HepG2 (cell line): ENCODE data around the gene LIPC. TPM values are rescaled to one million over a fixed set of nuclear protein-coding genes. Genes with fewer than 3 reads are reported as not detected.

Experiments used
- ATAC-seq: fragments of 200-7000 bp; cut with Tn5 transposase; 3 replicates; pipeline ENCODE4 v1.9.1; 2020; ENCODE audit warnings: mild to moderate bottlenecking, moderate library complexity
- BruUV-seq: library from RNA; stranded (reverse); fragments of 400-500 nt; replicated peaks from 2 replicates; lab custom pipeline; 2021; lab: Mats Ljungman, UMichigan
- CTCF ChIA-PET: fragments of 300-600 bp; formaldehyde crosslinking; extraction: SDS; loops from one replicate; lab custom pipeline; 2021; ENCODE audit warnings: low total read pairs, inconsistent platforms, low intra/inter-chr PET ratio; lab: Yijun Ruan, JAX
- POLR2A ChIA-PET: fragments of 350-600 bp; sonication (Branson Sonifier 250); formaldehyde crosslinking; loops from one replicate; lab custom pipeline; 2020; ENCODE audit warnings: antibody characterized with exemption, inconsistent platforms; lab: Yijun Ruan, JAX
- DNase-seq: peaks from one replicate; pipeline ENCODE4 v3.0.0-alpha.2; 2015; ENCODE audit warnings: low spot score
- FAIRE-seq: peaks from 3 replicates; lab custom pipeline; 2011; peaks lifted over from hg19 to GRCh38; lab: Jason Lieb, UNC
- H2AFZ ChIP-seq: one replicate; pipeline ENCODE4 v1.6.1; 2011; ENCODE audit warnings: low read length, inconsistent platforms
- H3K27ac ChIP-seq: fragments of 300-600 bp; 3 replicates; pipeline ENCODE4 v1.8.0; 2011; ENCODE audit warnings: mixed run types, mild to moderate bottlenecking, mixed read lengths, low read length, inconsistent platforms; ENCODE audit not compliant: insufficient read depth; ENCODE audit errors: extremely low read length
- H3K27me3 ChIP-seq, 2 experiments: fragments of 200-600 bp in 1 of 2; 2 replicates in 1 of 2; 3 replicates in 1 of 2; pipeline versions ENCODE4 v1.6.0 to v1.8.0; 2011; ENCODE audit warnings: low read length in 2 of 2, mild to moderate bottlenecking in 2 of 2, moderate library complexity in 2 of 2, inconsistent platforms in 1 of 2; ENCODE audit not compliant: insufficient read depth in 2 of 2, control insufficient read depth in 1 of 2
- H3K36me3 ChIP-seq, 2 experiments: fragments of 200-600 bp in 1 of 2; replicated peaks in 1 of 2; 2 replicates in 1 of 2; 3 replicates in 1 of 2; pipeline versions ENCODE4 v1.5.1 to v1.8.0; 2011; ENCODE audit warnings: low read length in 2 of 2, inconsistent platforms in 1 of 2; ENCODE audit not compliant: insufficient read depth in 2 of 2, control insufficient read depth in 1 of 2
- H3K4me1 ChIP-seq: 2 replicates; pipeline ENCODE4 v1.5.1; 2012; ENCODE audit warnings: low read length, inconsistent platforms; ENCODE audit not compliant: insufficient read depth
- H3K4me2 ChIP-seq: 2 replicates; pipeline ENCODE4 v1.6.0; 2011; ENCODE audit warnings: low read depth, low read length, inconsistent platforms
- H3K4me3 ChIP-seq, 3 experiments: fragments of 200-600 bp in 1 of 3; sonication (generic), shearing (Covaris generic) in 1 of 3; replicated peaks in 1 of 3; 2 replicates each; pipeline ENCODE4 v1.5.1; 2011 to 2016; ENCODE audit warnings: low read length in 3 of 3, inconsistent platforms in 2 of 3, low read depth in 2 of 3, mild to moderate bottlenecking in 2 of 3, control low read depth in 1 of 3, mixed read lengths in 1 of 3; ENCODE audit not compliant: insufficient read depth in 1 of 3
- H3K79me2 ChIP-seq: one replicate; pipeline ENCODE4 v1.6.1; 2011; ENCODE audit warnings: low read length, inconsistent platforms; ENCODE audit not compliant: insufficient read depth
- H3K9ac ChIP-seq: 2 replicates; pipeline ENCODE4 v1.6.0; 2011; ENCODE audit warnings: mild to moderate bottlenecking, low read depth, low read length, inconsistent platforms; ENCODE audit not compliant: insufficient read depth
- H3K9me3 ChIP-seq: 2 replicates; pipeline ENCODE4 v1.5.1; 2012; ENCODE audit warnings: mild to moderate bottlenecking, low read length
- H4K20me1 ChIP-seq: 2 replicates; pipeline ENCODE4 v1.6.0; 2011; ENCODE audit warnings: inconsistent platforms, mild to moderate bottlenecking, low read length, moderate library complexity; ENCODE audit not compliant: insufficient read depth
- JDP2 ChIP-seq: sonication (generic); formaldehyde crosslinking; IDR thresholded peaks from 2 replicates; pipeline ENCODE4 v1.8.1; 2022; ENCODE audit warnings: missing genetic modification reagents, borderline replicate concordance
- SMAD9 ChIP-seq: sonication (generic); formaldehyde crosslinking; IDR thresholded peaks from 2 replicates; pipeline ENCODE4 v1.5.1; 2020; ENCODE audit warnings: mild to moderate bottlenecking, missing genetic modification reagents
- SP140L ChIP-seq: sonication (generic); formaldehyde crosslinking; IDR thresholded peaks from 2 replicates; pipeline ENCODE4 v1.4.0; 2020; ENCODE audit warnings: missing genetic modification reagents, borderline replicate concordance
- THYN1 ChIP-seq: sonication (generic); formaldehyde crosslinking; IDR thresholded peaks from 2 replicates; pipeline ENCODE4 v1.8.1; 2023; ENCODE audit warnings: low read depth, mild to moderate bottlenecking, moderate library complexity, missing genetic modification reagents, borderline replicate concordance
- TRIM24 ChIP-seq: sonication (generic); formaldehyde crosslinking; IDR thresholded peaks from 2 replicates; pipeline ENCODE4 v1.8.0; 2022; ENCODE audit warnings: mild to moderate bottlenecking, missing genetic modification reagents
- ZNF550 ChIP-seq: sonication (generic); formaldehyde crosslinking; IDR thresholded peaks from 2 replicates; pipeline ENCODE4 v1.4.0; 2020; ENCODE audit warnings: mild to moderate bottlenecking, missing genetic modification reagents, borderline replicate concordance
- ZNF672 ChIP-seq: sonication (generic); formaldehyde crosslinking; IDR thresholded peaks from 2 replicates; pipeline ENCODE4 v1.8.1; 2022; ENCODE audit warnings: missing genetic modification reagents
- ZNF768 ChIP-seq: sonication (generic); formaldehyde crosslinking; IDR thresholded peaks from 2 replicates; pipeline ENCODE4 v1.4.0; 2020; ENCODE audit warnings: missing genetic modification reagents
- ZSCAN21 ChIP-seq: sonication (generic); formaldehyde crosslinking; IDR thresholded peaks from 2 replicates; pipeline ENCODE4 v1.8.0; 2022; ENCODE audit warnings: mild to moderate bottlenecking, missing genetic modification reagents, moderate library complexity, borderline replicate concordance
- WGBS: methylation state at CpG from one replicate; pipeline ENCODE4 v1.1.6; 2017; ENCODE audit warnings: low lambda C conversion rate; 5-methylcytosine and 5-hydroxymethylcytosine counted together
- in situ Hi-C: cut with HindIII; loops from 2 replicates; pipeline ENCODE4 v1.10.0; 2017; ENCODE audit warnings: low pct_unique_long_range_greater_than_20kb; ENCODE audit not compliant: extremely low pct_ligation_motif_present
- intact Hi-C: fragments of 100-400 bp; cut with micrococcal nuclease; formaldehyde crosslinking; loops from one replicate; pipeline ENCODE4 v1.10.0; 2022; ENCODE audit not compliant: unreplicated experiment
- polyA plus RNA-seq, 8 experiments: library from polyadenylated mRNA; depleted of rRNA in 3 of 8; stranded (reverse) in 7 of 8; unstranded in 1 of 8; fragments of >200 nt; fragmentation: Illumina TruSeq in 4 of 8; extraction: Trizol in 4 of 8; gene quantifications; 2 replicates each; pipeline versions ENCODE4 v1.2.1 to v1.2.3, GENCODE V29; 2011 to 2016; ENCODE audit warnings: low read depth in 4 of 8, missing spikeins in 1 of 8, mixed read lengths in 1 of 8; ENCODE audit not compliant: insufficient read depth in 1 of 8
- total RNA-seq, 5 experiments: library from RNA; depleted of rRNA; stranded (reverse); fragments of >200 nt; fragmentation: Illumina TruSeq; extraction: Trizol; gene quantifications; 2 replicates each; pipeline ENCODE4 v1.2.3, GENCODE V29; 2016; ENCODE audit warnings: low read depth in 1 of 5
- TF ChIP-seq, protein P1 (sequence below): sonication (generic); formaldehyde crosslinking; IDR thresholded peaks from 2 replicates; pipeline ENCODE4 v1.5.1; 2020; ENCODE audit warnings: mild to moderate bottlenecking, missing genetic modification reagents, borderline replicate concordance

Gene LIPC
- total and polyA plus RNA-seq, 2 of the 13 experiments (the other 11 are each of a cell fraction or from before 2014, with no cell fraction given) = 26.0 to 38.0 TPM

GRCh38 chr15:58525991-58526421 is 94.2 kb downstream of the LIPC start:
- Histone ChIP-seq H3K27me3 (no peaks in the 10 kb centered on the region), H3K4me3 (no peak overlapping the region), H3K79me2 (no peaks in the 10 kb centered on the region), H3K27ac (no peak overlapping the region), H3K9ac (no peak overlapping the region), H3K4me1 (peaks cover 65% of the 10 kb centered on the region), H3K4me2 (no peak overlapping the region), H3K36me3 (no peaks in the 10 kb centered on the region; a peak in 1 of 5 replicates), H2AFZ (no peak overlapping the region), H4K20me1 (no peaks in the 10 kb centered on the region), H3K9me3 (no peaks in the 10 kb centered on the region)
- DNase-seq (no peak), FAIRE-seq (no peak), ATAC-seq (no peak)
- in situ Hi-C loops (loop anchor here (10.0 kb wide), 1 partner anchor 51 kb away; no protein-coding TSS in a partner anchor), intact Hi-C loops (loop anchor here (5.0 kb wide), 1 partner anchor 59 kb away; no protein-coding TSS in a partner anchor)
- WGBS = 100% methylated on average over 4 of the region's 4 CpGs
- CTCF ChIA-PET = no interaction called here
- POLR2A ChIA-PET = interaction anchor here (3.8 kb wide), 1 partner anchor 57 kb away, joined by 34 read pairs; no protein-coding TSS in a partner anchor
- no TSS peak for BruUV-seq
- TF ChIP-seq ZNF768 (no peak), TRIM24 (CRISPR knock-in tag) (no peak), ZNF672 (CRISPR knock-in tag) (no peak), ZSCAN21 (CRISPR knock-in tag) (no peak), SP140L (CRISPR knock-in tag) (no peak), JDP2 (CRISPR knock-in tag) (no peak), SMAD9 (CRISPR knock-in tag) (no peak), THYN1 (CRISPR knock-in tag) (no peak), ZNF550 (CRISPR knock-in tag) (no peak)
- TF ChIP-seq, protein P1, sequence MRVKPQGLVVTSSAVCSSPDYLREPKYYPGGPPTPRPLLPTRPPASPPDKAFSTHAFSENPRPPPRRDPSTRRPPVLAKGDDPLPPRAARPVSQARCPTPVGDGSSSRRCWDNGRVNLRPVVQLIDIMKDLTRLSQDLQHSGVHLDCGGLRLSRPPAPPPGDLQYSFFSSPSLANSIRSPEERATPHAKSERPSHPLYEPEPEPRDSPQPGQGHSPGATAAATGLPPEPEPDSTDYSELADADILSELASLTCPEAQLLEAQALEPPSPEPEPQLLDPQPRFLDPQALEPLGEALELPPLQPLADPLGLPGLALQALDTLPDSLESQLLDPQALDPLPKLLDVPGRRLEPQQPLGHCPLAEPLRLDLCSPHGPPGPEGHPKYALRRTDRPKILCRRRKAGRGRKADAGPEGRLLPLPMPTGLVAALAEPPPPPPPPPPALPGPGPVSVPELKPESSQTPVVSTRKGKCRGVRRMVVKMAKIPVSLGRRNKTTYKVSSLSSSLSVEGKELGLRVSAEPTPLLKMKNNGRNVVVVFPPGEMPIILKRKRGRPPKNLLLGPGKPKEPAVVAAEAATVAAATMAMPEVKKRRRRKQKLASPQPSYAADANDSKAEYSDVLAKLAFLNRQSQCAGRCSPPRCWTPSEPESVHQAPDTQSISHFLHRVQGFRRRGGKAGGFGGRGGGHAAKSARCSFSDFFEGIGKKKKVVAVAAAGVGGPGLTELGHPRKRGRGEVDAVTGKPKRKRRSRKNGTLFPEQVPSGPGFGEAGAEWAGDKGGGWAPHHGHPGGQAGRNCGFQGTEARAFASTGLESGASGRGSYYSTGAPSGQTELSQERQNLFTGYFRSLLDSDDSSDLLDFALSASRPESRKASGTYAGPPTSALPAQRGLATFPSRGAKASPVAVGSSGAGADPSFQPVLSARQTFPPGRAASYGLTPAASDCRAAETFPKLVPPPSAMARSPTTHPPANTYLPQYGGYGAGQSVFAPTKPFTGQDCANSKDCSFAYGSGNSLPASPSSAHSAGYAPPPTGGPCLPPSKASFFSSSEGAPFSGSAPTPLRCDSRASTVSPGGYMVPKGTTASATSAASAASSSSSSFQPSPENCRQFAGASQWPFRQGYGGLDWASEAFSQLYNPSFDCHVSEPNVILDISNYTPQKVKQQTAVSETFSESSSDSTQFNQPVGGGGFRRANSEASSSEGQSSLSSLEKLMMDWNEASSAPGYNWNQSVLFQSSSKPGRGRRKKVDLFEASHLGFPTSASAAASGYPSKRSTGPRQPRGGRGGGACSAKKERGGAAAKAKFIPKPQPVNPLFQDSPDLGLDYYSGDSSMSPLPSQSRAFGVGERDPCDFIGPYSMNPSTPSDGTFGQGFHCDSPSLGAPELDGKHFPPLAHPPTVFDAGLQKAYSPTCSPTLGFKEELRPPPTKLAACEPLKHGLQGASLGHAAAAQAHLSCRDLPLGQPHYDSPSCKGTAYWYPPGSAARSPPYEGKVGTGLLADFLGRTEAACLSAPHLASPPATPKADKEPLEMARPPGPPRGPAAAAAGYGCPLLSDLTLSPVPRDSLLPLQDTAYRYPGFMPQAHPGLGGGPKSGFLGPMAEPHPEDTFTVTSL = no peak
